HPDE6-E6E7 (cell line): ENCODE data around the gene N4BP3.

Experiments used
- DNase-seq: peaks from one replicate; pipeline ENCODE4 v3.0.0; 2011; ENCODE audit warnings: missing footprints; ENCODE audit errors: extremely low spot score

The N4BP3 gene

GRCh38 chr5:178103612-178104011, 9.7 kb upstream of the N4BP3 start:
- DNase-seq, result no peak

GRCh38 chr5:178104492-178104891, 8.8 kb upstream of the N4BP3 start:
- DNase-seq, result no peak

- DNase-seq, result no peak
These were observed 7.2 kb upstream of the N4BP3 start for GRCh38 chr5:178106086-178106485.

- DNase-seq, result peak; percentile 78
These were observed 6.6 kb upstream of the N4BP3 start for GRCh38 chr5:178106556-178107239.

- no peak for DNase-seq
These were observed 5.5 kb upstream of the N4BP3 start for GRCh38 chr5:178107756-178108310.

- no peak for DNase-seq
These were observed 4.9 kb upstream of the N4BP3 start for GRCh38 chr5:178108446-178108845.

GRCh38 chr5:178108966-178109365, 4.4 kb upstream of the N4BP3 start:
- no peak for DNase-seq

GRCh38 chr5:178110511-178110910, 2.8 kb upstream of the N4BP3 start:
- DNase-seq, result no peak

- DNase-seq, result no peak
These were observed 1.4 kb upstream of the N4BP3 start for GRCh38 chr5:178111925-178112324.

GRCh38 chr5:178112545-178112944, 787 bp upstream of the N4BP3 start:
- no peak for DNase-seq

GRCh38 chr5:178113841-178114324, 551 bp downstream of the N4BP3 start:
- no peak for DNase-seq

- DNase-seq, result no peak
These were observed 1.2 kb downstream of the N4BP3 start for GRCh38 chr5:178114325-178115135.

- DNase-seq, result no peak
These were observed 1.9 kb downstream of the N4BP3 start for GRCh38 chr5:178115136-178115813.

- DNase-seq, result no peak
These were observed 2.4 kb downstream of the N4BP3 start for GRCh38 chr5:178115814-178116142.

- DNase-seq, result no peak
These were observed 3.0 kb downstream of the N4BP3 start for GRCh38 chr5:178116143-178116885.

- DNase-seq, result no peak
These were observed 4.8 kb downstream of the N4BP3 start for GRCh38 chr5:178117923-178118701.

- DNase-seq, result no peak
These were observed 6.7 kb downstream of the N4BP3 start for GRCh38 chr5:178119915-178120606.

- DNase-seq, result peak; percentile 42
These were observed 7.5 kb downstream of the N4BP3 start for GRCh38 chr5:178120607-178121357.
